GM12878 (cell line): Measurements from ENCODE around the gene SRL. TPM values are rescaled to one million over a fixed set of nuclear protein-coding genes. Genes with fewer than 3 reads are reported as not detected.
A peak's percentile ranks its signal among the peaks of the same experiment; 100 is the strongest.

Source experiments
- ATAC-seq: fragments of 200-7000 bp; cut with Tn5 transposase; 3 replicates; pipeline ENCODE4 v1.9.1; 2020; ENCODE audit warnings: mild to moderate bottlenecking, moderate library complexity
- BruUV-seq: library from RNA; stranded (reverse); fragments of 400-500 nt; replicated peaks from 2 replicates; lab custom pipeline; 2021; lab: Mats Ljungman, UMichigan
- CTCF ChIA-PET: fragments of 300-600 bp; sonication (Branson Sonifier 250); formaldehyde crosslinking; extraction: SDS; loops from one replicate; lab custom pipeline; 2021; ENCODE audit warnings: inconsistent platforms; lab: Yijun Ruan, JAX
- POLR2A ChIA-PET: fragments of 350-600 bp; formaldehyde crosslinking; extraction: SDS; loops from one replicate; lab custom pipeline; 2021; ENCODE audit warnings: inconsistent platforms; lab: Charles Lee
- RAD21 ChIA-PET: fragments of 300-600 bp; sonication (Branson Sonifier 250); formaldehyde crosslinking; loops from one replicate; lab custom pipeline; 2023; ENCODE audit warnings: antibody characterized with exemption; ENCODE audit not compliant: unreplicated experiment; lab: Charles Lee
- SMC1A ChIA-PET: fragments of 300-600 bp; sonication (Branson Sonifier 250); formaldehyde crosslinking; loops from one replicate; lab custom pipeline; 2023; ENCODE audit not compliant: unreplicated experiment, uncharacterized antibody; lab: Charles Lee
- DNase-seq: peaks from one replicate; pipeline ENCODE4 v3.0.0-alpha.2; 2011; ENCODE audit warnings: low read depth, low spot score
- FAIRE-seq: peaks from 3 replicates; lab custom pipeline; 2011; peaks lifted over from hg19 to GRCh38; lab: Jason Lieb, UNC
- H2AFZ ChIP-seq: 2 replicates; pipeline ENCODE4 v1.6.0; 2011; ENCODE audit warnings: low read depth, low read length, control low read depth; ENCODE audit not compliant: control insufficient read depth
- H3K27ac ChIP-seq: 2 replicates; pipeline ENCODE4 v1.5.1; 2011; ENCODE audit warnings: control low read depth; ENCODE audit not compliant: control insufficient read depth, insufficient read depth
- H3K27me3 ChIP-seq, 2 experiments: replicated peaks in 1 of 2; 2 replicates each; pipeline versions ENCODE4 v1.6.0 to v1.6.1; 2011; ENCODE audit warnings: low read length in 1 of 2; ENCODE audit not compliant: control insufficient read depth in 2 of 2, insufficient read depth in 2 of 2
- H3K36me3 ChIP-seq, 2 experiments: 2 replicates each; pipeline ENCODE4 v1.5.1; 2011; ENCODE audit warnings: low read length in 1 of 2; ENCODE audit not compliant: control insufficient read depth in 2 of 2, insufficient read depth in 2 of 2
- H3K4me1 ChIP-seq: 2 replicates; pipeline ENCODE4 v1.6.1; 2011; ENCODE audit warnings: mild to moderate bottlenecking, low read length, moderate library complexity, mixed read lengths; ENCODE audit not compliant: control insufficient read depth, insufficient read depth
- H3K4me2 ChIP-seq: 2 replicates; pipeline ENCODE4 v1.6.0; 2011; ENCODE audit warnings: control low read depth; ENCODE audit not compliant: control insufficient read depth, insufficient read depth
- H3K4me3 ChIP-seq: fragments of 200-600 bp; sonication (generic); 2 replicates; pipeline ENCODE4 v1.5.1; 2016
- H3K79me2 ChIP-seq: 2 replicates; pipeline ENCODE4 v1.6.0; 2011; ENCODE audit warnings: low read length; ENCODE audit not compliant: control insufficient read depth, insufficient read depth
- H3K9ac ChIP-seq: 2 replicates; pipeline ENCODE4 v1.8.0; 2011; ENCODE audit warnings: low read length, control low read depth, mixed read lengths; ENCODE audit not compliant: control insufficient read depth, insufficient read depth
- H3K9me3 ChIP-seq: replicated peaks from 3 replicates; pipeline ENCODE4 v1.5.1; 2011; ENCODE audit warnings: mild to moderate bottlenecking, low read length; ENCODE audit not compliant: control insufficient read depth, insufficient read depth
- H4K20me1 ChIP-seq: 2 replicates; pipeline ENCODE4 v1.6.0; 2011; ENCODE audit not compliant: control insufficient read depth, insufficient read depth
- CBX3 ChIP-seq: fragments of 200-600 bp; sonication (generic); IDR thresholded peaks from 2 replicates; pipeline ENCODE4 v1.6.1; 2016; ENCODE audit warnings: low read depth, borderline replicate concordance
- GATAD2B ChIP-seq: fragments of 450-650 bp; conservative IDR thresholded peaks from 2 replicates; pipeline ENCODE4 v1.6.1; 2017; ENCODE audit warnings: low read depth, mild to moderate bottlenecking, moderate library complexity
- HDAC6 ChIP-seq: fragments of 200-600 bp; sonication (generic); IDR thresholded peaks from one replicate; pipeline ENCODE4 v1.8.0; 2017; ENCODE audit warnings: antibody characterized with exemption; ENCODE audit not compliant: unreplicated experiment
- MTA3 ChIP-seq: IDR thresholded peaks from 2 replicates; pipeline ENCODE4 v1.6.1; 2012; ENCODE audit warnings: low read length, inconsistent platforms, borderline replicate concordance
- NBN ChIP-seq: fragments of 450-650 bp; IDR thresholded peaks from 2 replicates; pipeline ENCODE4 v1.6.1; 2016
- NR2C2 ChIP-seq: IDR thresholded peaks from 2 replicates; pipeline ENCODE4 v1.6.1; 2011; ENCODE audit warnings: borderline replicate concordance, low read depth; ENCODE audit not compliant: control insufficient read depth, insufficient read length
- RAD51 ChIP-seq: fragments of 450-650 bp; IDR thresholded peaks from 2 replicates; pipeline ENCODE4 v1.6.1; 2016; ENCODE audit warnings: moderate library complexity, mild to moderate bottlenecking, inconsistent platforms
- SP1 ChIP-seq: IDR thresholded peaks from one replicate; pipeline ENCODE4 v1.6.1; 2011; ENCODE audit warnings: low read depth, low read length
- TAF1 ChIP-seq: IDR thresholded peaks from 2 replicates; pipeline ENCODE4 v1.6.1; 2011; ENCODE audit warnings: mild to moderate bottlenecking, low read depth, low read length, borderline replicate concordance
- WGBS: methylation state at CpG from one replicate; pipeline ENCODE4 v1.1.6; 2016; ENCODE audit warnings: low lambda C conversion rate; ENCODE audit not compliant: insufficient replicate concordance, insufficient coverage; ENCODE audit errors: missing lambda C conversion rate; 5-methylcytosine and 5-hydroxymethylcytosine counted together
- in situ Hi-C: fragments of 300-500 bp; cut with MboI; formaldehyde crosslinking; loops from 9 replicates; pipeline ENCODE4 v1.14.3; 2018; ENCODE audit warnings: mixed read lengths
- intact Hi-C: fragments of 100-400 bp; cut with micrococcal nuclease; formaldehyde crosslinking; loops from one replicate; pipeline ENCODE4 v1.14.2; 2022; ENCODE audit not compliant: unreplicated experiment
- polyA plus RNA-seq, 11 experiments: library from polyadenylated mRNA; depleted of rRNA in 4 of 11; unstranded in 6 of 11; stranded (reverse) in 5 of 11; fragments of >200 nt; fragmentation: Nextera tagmentation in 4 of 11; fragmentation: Illumina TruSeq in 1 of 11; extraction: Ambion mirVana in 4 of 11; extraction: Trizol in 1 of 11; gene quantifications; 1 replicate in 1 of 11; 2 replicates in 10 of 11; pipeline versions ENCODE4 v1.2.1 to v1.2.3, GENCODE V29; 2011 to 2016; ENCODE audit warnings: inconsistent platforms in 2 of 11, missing spikeins in 2 of 11, low read depth in 1 of 11
- total RNA-seq, 4 experiments: library from RNA; depleted of rRNA in 3 of 4; stranded (reverse); fragments of >200 nt in 3 of 4; fragmentation: Illumina TruSeq in 1 of 4; extraction: Trizol in 1 of 4; gene quantifications; 2 replicates each; pipeline versions ENCODE4 v1.2.1 to v1.2.3, GENCODE V29; 2013 to 2021
- TF ChIP-seq, protein P1 (sequence below): fragments of 450-650 bp; IDR thresholded peaks from 2 replicates; pipeline ENCODE4 v1.6.1; 2017; ENCODE audit warnings: low read depth, mild to moderate bottlenecking, moderate library complexity
- TF ChIP-seq, protein P2 (sequence below): fragments of 450-650 bp; formaldehyde crosslinking; IDR thresholded peaks from 2 replicates; pipeline ENCODE4 v1.4.0; 2020; ENCODE audit warnings: mild to moderate bottlenecking, moderate library complexity

Gene SRL
- total and polyA plus RNA-seq, 10 of the 15 experiments (the other 5 are each of a cell fraction or from before 2014, with no cell fraction given): not detected

DNA sequence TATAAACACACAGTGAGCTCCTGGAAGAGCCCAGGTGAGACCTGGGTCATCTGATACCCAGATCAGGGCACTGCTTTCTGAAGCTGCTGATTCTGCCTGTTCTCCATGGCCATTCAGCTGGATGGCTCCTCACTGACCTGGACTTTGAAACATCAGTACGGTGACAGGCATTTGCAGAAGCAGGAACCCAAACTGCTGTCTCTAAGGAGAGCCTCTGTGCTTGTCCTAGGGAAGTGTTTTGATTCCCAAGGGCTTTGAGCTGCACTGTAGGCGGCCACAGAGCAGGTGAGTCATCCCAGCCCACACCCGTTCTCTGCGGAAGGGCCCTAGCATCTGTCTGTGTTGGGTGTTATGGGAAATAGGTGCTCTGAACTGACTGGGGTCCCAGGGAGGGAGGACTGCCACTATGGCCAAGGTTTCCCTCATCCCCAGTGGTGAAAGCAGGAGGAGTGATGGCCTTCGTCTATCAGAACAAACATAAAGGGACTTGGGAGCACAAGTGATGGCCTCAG lies 64.9 kb downstream of the SRL start (continued):
- TF ChIP-seq, protein P1, sequence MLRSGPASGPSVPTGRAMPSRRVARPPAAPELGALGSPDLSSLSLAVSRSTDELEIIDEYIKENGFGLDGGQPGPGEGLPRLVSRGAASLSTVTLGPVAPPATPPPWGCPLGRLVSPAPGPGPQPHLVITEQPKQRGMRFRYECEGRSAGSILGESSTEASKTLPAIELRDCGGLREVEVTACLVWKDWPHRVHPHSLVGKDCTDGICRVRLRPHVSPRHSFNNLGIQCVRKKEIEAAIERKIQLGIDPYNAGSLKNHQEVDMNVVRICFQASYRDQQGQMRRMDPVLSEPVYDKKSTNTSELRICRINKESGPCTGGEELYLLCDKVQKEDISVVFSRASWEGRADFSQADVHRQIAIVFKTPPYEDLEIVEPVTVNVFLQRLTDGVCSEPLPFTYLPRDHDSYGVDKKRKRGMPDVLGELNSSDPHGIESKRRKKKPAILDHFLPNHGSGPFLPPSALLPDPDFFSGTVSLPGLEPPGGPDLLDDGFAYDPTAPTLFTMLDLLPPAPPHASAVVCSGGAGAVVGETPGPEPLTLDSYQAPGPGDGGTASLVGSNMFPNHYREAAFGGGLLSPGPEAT: 0 out of 2 replicates have a peak, but pooled peaks have one; percentile 14
- TF ChIP-seq, all 136 proteins: peak for 12

GRCh38 chr16:4175849-4176248 lies 66.0 kb downstream of the SRL start:
- Histone ChIP-seq H3K9ac (no peak overlapping the region), H3K4me3 (no peak overlapping the region), H3K27ac (no peak overlapping the region), H3K27me3 (no peaks in the 10 kb centered on the region), H3K79me2 (no peaks in the 10 kb centered on the region), H3K4me1 (no peaks in the 10 kb centered on the region), H3K9me3 (no peaks in the 10 kb centered on the region; the same call in 2 of the 3 replicates), H4K20me1 (no peaks in the 10 kb centered on the region), H3K36me3 (no peaks in the 10 kb centered on the region), H3K4me2 (no peak overlapping the region), H2AFZ (no peak overlapping the region)
- intact Hi-C loops (no loop called here), in situ Hi-C loops (no loop called here)
- SMC1A ChIA-PET: no interaction called here
- ATAC-seq (no peak), FAIRE-seq (no peak), DNase-seq (no peak)
- 77% methylated on average over 2 of the region's 2 CpGs for WGBS
- CTCF ChIA-PET: no interaction called here
- no TSS peak for BruUV-seq
- RAD21 ChIA-PET: interaction anchor here (1.7 kb wide), 1 partner anchor 78 kb away, joined by 5 read pairs; no protein-coding TSS in a partner anchor
- TF ChIP-seq SP1 (no peak), MTA3 (no peak), RAD51 (no peak), NBN (no peak), GATAD2B (no peak), CBX3 (no peak), NR2C2 (no peak), HDAC6 (no peak), TAF1 (no peak)
- TF ChIP-seq, protein P2, sequence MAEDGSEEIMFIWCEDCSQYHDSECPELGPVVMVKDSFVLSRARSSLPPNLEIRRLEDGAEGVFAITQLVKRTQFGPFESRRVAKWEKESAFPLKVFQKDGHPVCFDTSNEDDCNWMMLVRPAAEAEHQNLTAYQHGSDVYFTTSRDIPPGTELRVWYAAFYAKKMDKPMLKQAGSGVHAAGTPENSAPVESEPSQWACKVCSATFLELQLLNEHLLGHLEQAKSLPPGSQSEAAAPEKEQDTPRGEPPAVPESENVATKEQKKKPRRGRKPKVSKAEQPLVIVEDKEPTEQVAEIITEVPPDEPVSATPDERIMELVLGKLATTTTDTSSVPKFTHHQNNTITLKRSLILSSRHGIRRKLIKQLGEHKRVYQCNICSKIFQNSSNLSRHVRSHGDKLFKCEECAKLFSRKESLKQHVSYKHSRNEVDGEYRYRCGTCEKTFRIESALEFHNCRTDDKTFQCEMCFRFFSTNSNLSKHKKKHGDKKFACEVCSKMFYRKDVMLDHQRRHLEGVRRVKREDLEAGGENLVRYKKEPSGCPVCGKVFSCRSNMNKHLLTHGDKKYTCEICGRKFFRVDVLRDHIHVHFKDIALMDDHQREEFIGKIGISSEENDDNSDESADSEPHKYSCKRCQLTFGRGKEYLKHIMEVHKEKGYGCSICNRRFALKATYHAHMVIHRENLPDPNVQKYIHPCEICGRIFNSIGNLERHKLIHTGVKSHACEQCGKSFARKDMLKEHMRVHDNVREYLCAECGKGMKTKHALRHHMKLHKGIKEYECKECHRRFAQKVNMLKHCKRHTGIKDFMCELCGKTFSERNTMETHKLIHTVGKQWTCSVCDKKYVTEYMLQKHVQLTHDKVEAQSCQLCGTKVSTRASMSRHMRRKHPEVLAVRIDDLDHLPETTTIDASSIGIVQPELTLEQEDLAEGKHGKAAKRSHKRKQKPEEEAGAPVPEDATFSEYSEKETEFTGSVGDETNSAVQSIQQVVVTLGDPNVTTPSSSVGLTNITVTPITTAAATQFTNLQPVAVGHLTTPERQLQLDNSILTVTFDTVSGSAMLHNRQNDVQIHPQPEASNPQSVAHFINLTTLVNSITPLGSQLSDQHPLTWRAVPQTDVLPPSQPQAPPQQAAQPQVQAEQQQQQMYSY (CRISPR knock-in tag): no peak
- POLR2A ChIA-PET: interaction anchor here (0.7 kb wide), 1 partner anchor 8 kb away, joined by 3 read pairs; no protein-coding TSS in a partner anchor
